Stomach (tissue), 9 donors: ENCODE measurements around the gene SH3GL1. TPM values are rescaled to one million over a fixed set of nuclear protein-coding genes. Genes with fewer than 3 reads are reported as not detected.

ENCODE experiments used
- DNase-seq, 2 donors: peaks; one replicate each; pipeline versions ENCODE4 v3.0.0 to v3.0.0-alpha.2; 2013 to 2019
- H3K27ac ChIP-seq, 5 donors: fragments of 200-600 bp in 4 of 5; sonication (generic) in 4 of 5; one replicate each; pipeline ENCODE4 v1.5.1; 2013 to 2019; ENCODE audit warnings: mild to moderate bottlenecking in 1 of 5, moderate library complexity in 1 of 5
- H3K27me3 ChIP-seq, 3 donors: fragments of 200-600 bp; sonication (generic); one replicate each; pipeline ENCODE4 v1.5.1; 2017 to 2019; ENCODE audit warnings: mixed run types in 1 of 3
- H3K36me3 ChIP-seq, 4 donors: fragments of 200-600 bp; sonication (generic); 1 replicate in 3 of 4; 2 replicates in 1 of 4; pipeline ENCODE4 v1.5.1; 2016 to 2019
- H3K4me1 ChIP-seq, 4 donors: fragments of 200-600 bp; sonication (generic); one replicate each; pipeline ENCODE4 v1.5.1; 2016 to 2019
- H3K4me3 ChIP-seq, 4 donors: fragments of 200-600 bp; sonication (generic) in 3 of 4; one replicate each; pipeline ENCODE4 v1.5.1; 2016 to 2019; ENCODE audit warnings: mild to moderate bottlenecking in 1 of 4
- H3K9me3 ChIP-seq, 4 donors: fragments of 200-600 bp; sonication (generic); one replicate each; pipeline ENCODE4 v1.5.1; 2016 to 2019
- CTCF ChIP-seq, 7 experiments: fragments of 450-650 bp in 4 of 7; fragments of 200-600 bp in 3 of 7; sonication (generic) in 3 of 7; IDR thresholded peaks; one replicate each; pipeline ENCODE4 v1.5.1; 2016 to 2019; ENCODE audit warnings: antibody characterized with exemption in 7 of 7, control low read depth in 2 of 7, mild to moderate bottlenecking in 1 of 7
- EP300 ChIP-seq: sonication (generic); formaldehyde crosslinking; IDR thresholded peaks from one replicate; pipeline ENCODE4 v1.6.1; 2017; ENCODE audit warnings: antibody characterized with exemption
- POLR2A ChIP-seq, 4 donors: fragments of 450-650 bp; IDR thresholded peaks; one replicate each; pipeline ENCODE4 v1.6.1; 2016; ENCODE audit warnings: antibody characterized with exemption in 4 of 4, control low read depth in 2 of 4, mild to moderate bottlenecking in 1 of 4, moderate library complexity in 1 of 4
- POLR2AphosphoS5 ChIP-seq, 3 donors: sonication (generic); formaldehyde crosslinking; IDR thresholded peaks; one replicate each; pipeline ENCODE4 v1.6.1; 2016; ENCODE audit warnings: antibody characterized with exemption in 3 of 3
- WGBS, 5 donors: extraction: QIAGEN DNeasy Blood & Tissue Kit in 3 of 5; methylation state at CpG; one replicate each; pipeline versions ENCODE4 v1.1.5 to v1.1.7; 2013 to 2018; 5-methylcytosine and 5-hydroxymethylcytosine counted together
- intact Hi-C: fragments of 100-400 bp; cut with DNase I; formaldehyde crosslinking; loops from one replicate; pipeline ENCODE4 v1.15.1; 2023; ENCODE audit warnings: low total_unique reads
- polyA plus RNA-seq, 3 donors: library from polyadenylated mRNA; stranded (reverse); fragments of 200-250 nt; gene quantifications; one replicate each; pipeline ENCODE4 v1.2.3, GENCODE V29; 2013
- total RNA-seq, 5 donors: library from RNA; depleted of rRNA; stranded (reverse); fragments of >200 nt; gene quantifications; one replicate each; pipeline versions ENCODE4 v1.1.0 to v1.2.3, GENCODE V29; 2014 to 2016
- donor health status: healthy with polysubstance abuse.
- donor health status: Bipolar disorder and iron deficiency.
- donor health status: healthy.

The SH3GL1 gene
- total and polyA plus RNA-seq, 8 donors: 14.8 to 111 (median 36.9) TPM

- peaks cover 48 to 97% (median 85%) of the 10 kb centered on the region in 4 donors for H3K36me3 ChIP-seq
- no peaks in the 10 kb centered on the region for H3K9me3 ChIP-seq
- H3K4me3 ChIP-seq: no peak overlapping the region
- peak in 1 of 2 donors; percentile 23 for DNase-seq
- no peak overlapping the region for H3K27ac ChIP-seq
- WGBS, 5 donors: 62 to 83% (median 75%) methylated on average over 3 to 13 of the region's 13 CpGs
- H3K27me3 ChIP-seq: no peaks in the 10 kb centered on the region
- TF ChIP-seq POLR2A (IDR thresholded peaks at IDR 0.05) (no peak), POLR2AphosphoS5 (IDR thresholded peaks at IDR 0.05) (no peak), EP300 (no peak), CTCF (IDR thresholded peaks at IDR 0.05) (no peak)
- peaks cover 0 to 25% (median 20%) of the 10 kb centered on the region in 4 donors for H3K4me1 ChIP-seq
- intact Hi-C loops: no loop called here
Measured at GRCh38 chr19:4359627-4360000, 40.7 kb downstream of the SH3GL1 start.

- H3K9me3 ChIP-seq: no peaks in the 10 kb centered on the region
- H3K4me3 ChIP-seq: no peak overlapping the region
- H3K4me1 ChIP-seq: peaks cover 0 to 25% (median 20%) of the 10 kb centered on the region in 4 donors
- H3K27me3 ChIP-seq: no peaks in the 10 kb centered on the region
- intact Hi-C loops: no loop called here
- H3K27ac ChIP-seq: no peak overlapping the region
- DNase-seq: no peak
- H3K36me3 ChIP-seq: peaks cover 42 to 97% (median 85%) of the 10 kb centered on the region in 4 donors
- WGBS, 5 donors: 83 to 87% (median 87%) methylated on average over 13 to 25 of the region's 25 CpGs
- TF ChIP-seq CTCF (IDR thresholded peaks at IDR 0.05) (no peak), POLR2A (IDR thresholded peaks at IDR 0.05) (no peak), POLR2AphosphoS5 (IDR thresholded peaks at IDR 0.05) (no peak), EP300 (no peak)
Measured at GRCh38 chr19:4358709-4359626, 41.4 kb downstream of the SH3GL1 start.

- no peak for DNase-seq
- Histone ChIP-seq H3K36me3 (peaks cover 31 to 92% (median 81%) of the 10 kb centered on the region in 4 donors), H3K9me3 (no peaks in the 10 kb centered on the region), H3K27ac (no peak overlapping the region), H3K4me3 (no peak overlapping the region), H3K4me1 (peaks cover 0 to 25% (median 20%) of the 10 kb centered on the region in 4 donors), H3K27me3 (no peaks in the 10 kb centered on the region)
- 90 to 96% (median 93%) methylated on average over 12 to 16 of the region's 16 CpGs for WGBS, 5 donors
- intact Hi-C loops: no loop called here
- TF ChIP-seq CTCF (IDR thresholded peaks at IDR 0.05): no peak
- no peak for TF ChIP-seq POLR2AphosphoS5 (IDR thresholded peaks at IDR 0.05)
- no peak for TF ChIP-seq EP300
Measured at GRCh38 chr19:4357921-4358326, 42.4 kb downstream of the SH3GL1 start.

- peaks cover 25 to 85% (median 75%) of the 10 kb centered on the region in 4 donors for H3K36me3 ChIP-seq
Measured at GRCh38 chr19:4357095-4357797, 43.1 kb downstream of the SH3GL1 start.

More at GRCh38 chr19:4357095-4357797, 43.1 kb downstream of the SH3GL1 start:
- WGBS, 5 donors: 81 to 87% (median 83%) methylated on average over 14 to 23 of the region's 23 CpGs
- Histone ChIP-seq H3K4me1 (peaks cover 0 to 25% (median 22%) of the 10 kb centered on the region in 4 donors), H3K27me3 (no peaks in the 10 kb centered on the region), H3K27ac (no peak overlapping the region), H3K9me3 (no peaks in the 10 kb centered on the region), H3K4me3 (no peak overlapping the region)
- no peak for TF ChIP-seq POLR2AphosphoS5 (IDR thresholded peaks at IDR 0.05)
- no peak for TF ChIP-seq CTCF (IDR thresholded peaks at IDR 0.05)
- TF ChIP-seq POLR2A (IDR thresholded peaks at IDR 0.05): no peak
- no peak for TF ChIP-seq EP300
- intact Hi-C loops: no loop called here
- DNase-seq: no peak
